HG03103 (cell line): ENCODE results near the gene AGTPBP1.
"Not testable (repeated sequence)": the region's sequence is repeated elsewhere in the genome, so short reads cannot be mapped to it uniquely, and the experiment has no call there.

Experiments
- ATAC-seq: cut with Tn5 transposase; IDR thresholded peaks from one replicate; pipeline ENCODE4 v1.9.1; 2021; ENCODE audit warnings: low read depth; ENCODE audit not compliant: unreplicated experiment

The AGTPBP1 gene

GRCh38 chr9:85726737-85727136 is 15.0 kb downstream of the AGTPBP1 start:
- ATAC-seq = no peak

- no peak for ATAC-seq
These were observed 18.5 kb downstream of the AGTPBP1 start for GRCh38 chr9:85723215-85723614.

- not testable (repeated sequence) for ATAC-seq
These were observed 22.3 kb downstream of the AGTPBP1 start for GRCh38 chr9:85719411-85719810.

- ATAC-seq = not testable (repeated sequence)
These were observed 23.9 kb downstream of the AGTPBP1 start for GRCh38 chr9:85717818-85718217.

- ATAC-seq = no peak
These were observed 24.5 kb downstream of the AGTPBP1 start for GRCh38 chr9:85717220-85717619.

GRCh38 chr9:85716031-85716877 is 25.5 kb downstream of the AGTPBP1 start:
- ATAC-seq = peak; percentile 55

GRCh38 chr9:85715587-85715986 is 26.2 kb downstream of the AGTPBP1 start:
- ATAC-seq = peak; percentile 75

- no peak for ATAC-seq
These were observed 27.9 kb downstream of the AGTPBP1 start for GRCh38 chr9:85713897-85714296.

GRCh38 chr9:85704744-85705143 is 37.0 kb downstream of the AGTPBP1 start:
- no peak for ATAC-seq

- ATAC-seq = no peak
These were observed 38.4 kb downstream of the AGTPBP1 start for GRCh38 chr9:85703398-85703797.

GRCh38 chr9:85702726-85703289 is 38.9 kb downstream of the AGTPBP1 start:
- ATAC-seq = no peak

GRCh38 chr9:85702191-85702590 is 39.6 kb downstream of the AGTPBP1 start:
- no peak for ATAC-seq

GRCh38 chr9:85700330-85700729 is 41.4 kb downstream of the AGTPBP1 start:
- ATAC-seq = no peak

GRCh38 chr9:85688361-85688760 is 53.4 kb downstream of the AGTPBP1 start:
- ATAC-seq = no peak

- ATAC-seq = no peak
These were observed 56.7 kb downstream of the AGTPBP1 start for GRCh38 chr9:85685081-85685480.

- no peak for ATAC-seq
These were observed 65.0 kb downstream of the AGTPBP1 start for GRCh38 chr9:85676790-85677189.

GRCh38 chr9:85667374-85667773 is 74.4 kb downstream of the AGTPBP1 start:
- no peak for ATAC-seq

- ATAC-seq = no peak
These were observed 75.7 kb downstream of the AGTPBP1 start for GRCh38 chr9:85666086-85666485.

- no peak for ATAC-seq
These were observed 79.2 kb downstream of the AGTPBP1 start for GRCh38 chr9:85662573-85662972.

GRCh38 chr9:85658716-85659115 is 83.0 kb downstream of the AGTPBP1 start:
- ATAC-seq = no peak

- ATAC-seq = no peak
These were observed 88.6 kb downstream of the AGTPBP1 start for GRCh38 chr9:85653153-85653552.

- peak; percentile 62 for ATAC-seq
These were observed 94.2 kb downstream of the AGTPBP1 start for GRCh38 chr9:85647571-85647970.
